DMS114 treated with DMSO at 0.1 percent for 48 hours (cell line): Measurements from ENCODE around the gene DHX57.

Source experiments
- DNase-seq: peaks from one replicate; lab custom pipeline; 2025; ENCODE audit not compliant: unreplicated experiment; lab: John Stamatoyannopoulos, UW

The DHX57 gene

DNA sequence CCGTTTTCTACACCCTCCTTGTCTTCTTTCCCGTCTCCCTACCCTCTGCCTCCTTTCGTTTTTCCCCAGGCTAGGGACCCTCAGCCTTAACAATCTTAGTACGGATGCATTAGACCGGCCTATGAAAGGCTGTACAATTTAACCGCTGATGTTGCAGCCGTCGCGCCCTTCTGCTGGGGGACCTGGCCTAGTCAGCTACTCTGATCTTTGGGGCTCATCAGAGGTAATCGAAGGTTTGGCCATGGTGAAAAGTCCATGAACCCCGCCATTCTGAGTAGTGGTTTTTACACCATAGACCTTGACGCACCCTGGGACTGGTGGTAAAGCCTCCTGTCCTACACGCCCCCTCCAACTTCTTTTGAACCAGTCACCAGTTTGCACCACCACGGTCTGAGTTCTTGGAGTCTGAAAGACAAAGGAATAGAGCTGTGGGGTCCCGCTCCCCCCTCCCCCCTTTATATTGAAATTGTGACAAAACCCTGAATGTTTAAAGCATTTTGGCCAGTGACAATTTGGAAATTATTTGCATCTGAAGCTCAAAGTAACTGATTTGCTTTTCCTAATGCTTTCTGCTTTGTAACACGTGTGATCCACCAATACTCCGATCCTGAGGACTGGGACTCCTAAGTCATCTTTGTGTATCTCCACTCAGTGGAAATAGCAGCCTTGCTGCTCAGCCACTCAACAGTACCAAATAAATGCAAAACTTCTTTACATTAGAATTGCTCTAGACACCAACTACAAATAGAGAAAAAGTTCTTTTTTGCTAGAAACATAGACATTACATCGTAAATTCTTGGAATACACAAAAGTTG lies 123.9 kb downstream of the DHX57 start:
- peak; percentile 56 for DNase-seq

DNA sequence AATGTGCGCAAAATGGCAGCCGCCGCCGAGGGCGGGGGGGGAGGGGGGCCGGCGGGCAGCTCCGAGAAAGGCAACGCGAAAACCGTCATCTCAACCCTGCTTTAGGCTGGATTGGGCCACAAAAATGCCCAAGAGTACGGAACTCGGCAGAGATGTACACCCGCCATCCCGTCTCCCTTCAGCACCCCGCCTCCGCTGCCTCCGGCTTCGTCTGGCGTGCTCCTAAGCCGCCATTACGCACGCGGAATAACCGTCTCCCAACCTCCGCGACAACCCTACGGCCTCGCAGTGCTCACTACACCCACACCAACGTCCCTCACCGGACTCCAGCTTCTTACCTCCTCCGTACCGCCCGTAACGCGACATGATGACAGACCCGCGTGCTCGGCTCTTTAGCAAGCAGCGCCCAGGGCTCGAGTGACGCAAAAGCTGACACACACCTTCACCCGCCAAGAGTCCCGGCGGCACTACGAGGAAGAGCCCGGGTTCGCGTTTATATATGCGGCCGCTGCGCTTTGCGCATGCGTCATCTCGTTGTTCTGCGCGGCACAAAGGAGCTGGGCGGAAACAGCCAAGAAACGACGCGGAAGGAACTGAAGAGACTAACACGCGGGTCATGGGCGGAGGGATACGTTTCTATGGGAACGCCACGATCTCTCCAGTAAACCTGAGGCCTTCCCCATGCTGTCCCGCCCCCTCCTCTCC lies 124.7 kb downstream of the DHX57 start, which contains the start of gene SRSF7:
Gene SRSF7, minus strand, starts transcription at position 471 of the 705 bp plus-strand sequence. Its CDS starts 105 bp downstream, at position 366.
- DNase-seq = peak; percentile 95

DNA sequence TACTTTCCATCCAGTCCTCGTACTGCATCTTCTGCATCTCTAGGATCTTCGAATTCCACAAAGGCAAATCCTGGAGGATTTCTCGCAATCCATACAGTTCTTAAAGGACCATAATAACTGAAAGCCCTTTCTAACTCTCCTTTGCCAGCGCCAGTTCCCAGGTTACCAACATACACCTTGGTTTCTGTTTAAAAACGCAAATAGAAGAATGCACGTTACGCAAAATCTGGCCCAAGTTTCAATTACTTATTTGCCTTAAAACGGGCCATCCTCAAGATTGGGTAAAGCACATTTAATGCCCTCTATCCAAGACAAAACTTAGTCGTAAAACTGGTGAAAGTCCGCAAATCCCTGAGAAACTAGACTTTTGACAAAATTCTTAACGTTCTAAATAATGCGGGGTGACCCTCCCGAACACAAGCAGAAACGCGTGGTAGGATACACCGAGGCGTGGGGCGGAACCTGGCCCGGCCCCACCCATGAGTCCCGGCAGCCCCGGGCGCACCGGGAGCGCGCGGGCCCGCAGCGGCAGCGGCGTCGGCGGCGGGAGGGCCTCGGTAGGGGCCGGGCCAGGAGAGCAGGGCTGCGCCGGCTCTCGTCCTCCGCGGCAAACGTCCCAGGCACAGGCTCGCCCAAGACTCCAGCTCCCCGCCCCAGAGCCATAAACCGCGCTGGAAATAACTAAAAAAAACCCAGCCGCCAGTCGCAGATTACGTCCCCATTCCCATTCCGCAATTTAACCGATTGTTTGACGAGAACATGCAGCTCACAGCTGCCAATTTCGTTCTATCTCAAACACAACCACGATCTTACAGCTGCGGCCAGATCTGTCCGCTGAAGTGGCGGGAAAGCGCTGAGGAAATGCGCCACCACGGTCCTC lies 125.5 kb downstream of the DHX57 start:
- DNase-seq = no peak

DNA sequence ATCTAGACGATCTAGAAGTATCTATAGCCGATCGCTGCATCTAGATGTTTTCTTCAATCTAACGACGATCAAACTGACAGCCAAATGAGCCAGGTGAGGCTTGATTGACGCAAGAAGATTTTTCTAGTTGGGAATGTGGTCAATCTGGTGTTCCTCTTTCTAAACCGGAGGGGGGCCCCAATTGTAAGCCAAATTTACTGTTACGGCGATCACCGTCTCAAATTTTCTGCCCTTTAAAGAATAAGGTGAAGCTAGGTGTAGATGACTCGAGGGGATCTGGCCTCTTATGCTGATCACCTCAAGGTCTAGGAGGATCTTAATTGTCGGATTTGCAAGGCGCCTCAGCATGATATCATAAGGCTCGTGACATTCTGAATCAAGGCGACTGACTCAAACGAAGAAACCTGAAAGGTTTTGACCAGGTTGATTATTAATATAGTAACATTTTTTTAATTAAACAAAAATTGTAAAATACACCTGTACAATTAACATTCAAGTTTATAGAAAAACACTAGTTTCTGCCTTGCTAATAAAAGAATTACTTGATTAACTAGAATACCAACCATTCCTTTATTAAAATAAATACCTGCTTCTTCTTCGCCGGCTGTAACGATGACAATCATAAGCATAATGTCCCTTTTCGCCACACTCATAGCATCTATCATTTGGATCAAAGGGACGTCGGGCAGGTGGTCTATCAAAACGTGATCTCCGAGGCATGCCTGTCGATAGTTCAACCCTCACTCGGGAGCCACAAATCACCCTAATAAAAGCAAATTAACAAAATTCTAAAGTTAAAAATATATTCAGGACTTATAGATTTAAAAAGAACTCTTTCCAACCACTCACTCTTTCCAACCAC lies 126.6 kb downstream of the DHX57 start:
- DNase-seq = no peak

DNA sequence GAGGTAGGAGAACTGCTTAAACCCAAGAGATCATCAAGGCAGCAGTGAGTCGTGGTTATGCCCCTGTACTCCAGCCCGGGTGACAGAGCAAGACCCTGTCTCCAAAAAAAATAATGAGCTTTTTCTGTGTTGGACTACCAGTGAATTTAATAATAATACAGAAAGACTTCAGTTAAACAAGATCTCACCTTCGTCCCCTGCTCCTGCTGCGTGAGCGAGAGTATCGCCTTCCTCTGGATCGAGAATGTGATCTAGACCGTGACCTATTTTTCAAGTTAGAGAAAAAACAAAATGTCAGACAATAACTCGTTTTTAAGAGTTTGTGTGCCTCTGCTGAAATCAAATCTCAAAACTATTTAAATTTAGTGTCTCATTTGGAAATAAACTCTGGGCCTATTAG lies 127.3 kb downstream of the DHX57 start:
- DNase-seq = no peak

DNA sequence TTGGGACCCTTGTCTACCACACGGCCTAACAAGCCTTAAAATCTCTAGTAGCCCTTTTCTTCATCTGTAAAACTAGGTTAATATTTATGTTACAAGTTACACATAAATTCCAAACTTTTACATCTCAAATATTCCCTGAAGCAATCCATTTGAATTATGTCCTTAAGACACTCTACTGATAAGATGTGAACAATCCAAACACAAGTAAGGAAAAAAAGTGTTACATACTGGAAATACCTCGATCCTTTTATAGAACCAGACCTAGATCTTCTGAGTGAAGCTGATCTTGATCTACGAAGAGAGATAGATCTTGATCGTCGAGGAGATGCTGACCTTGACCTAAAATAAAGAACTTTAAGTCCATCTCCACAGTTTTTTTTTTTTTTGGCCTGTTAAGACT lies 127.9 kb downstream of the DHX57 start:
- no peak for DNase-seq
